GM21737 (cell line): ENCODE measurements around the gene RNF5.
"Not testable (repeated sequence)": the region's sequence is repeated elsewhere in the genome, so short reads cannot be mapped to it uniquely, and the experiment has no call there.

Experiments used
- ATAC-seq: cut with Tn5 transposase; IDR thresholded peaks from one replicate; pipeline ENCODE4 v1.9.1; 2021; ENCODE audit warnings: mild to moderate bottlenecking, moderate library complexity; ENCODE audit not compliant: unreplicated experiment

Gene RNF5

GRCh38 chr6:32203426-32204267 is 25.4 kb downstream of the RNF5 start:
- ATAC-seq, result no peak

- ATAC-seq, result no peak
Observed at GRCh38 chr6:32204268-32204715, 26.1 kb downstream of the RNF5 start.

GRCh38 chr6:32208996-32209395 is 30.8 kb downstream of the RNF5 start:
- ATAC-seq, result no peak

- ATAC-seq, result no peak
Observed at GRCh38 chr6:32210191-32210601, 32.0 kb downstream of the RNF5 start.

- ATAC-seq, result not testable (repeated sequence)
Observed at GRCh38 chr6:32211432-32211831, 33.2 kb downstream of the RNF5 start.

- ATAC-seq, result no peak
Observed at GRCh38 chr6:32212076-32212760, 34.0 kb downstream of the RNF5 start.

GRCh38 chr6:32213649-32214048 is 35.4 kb downstream of the RNF5 start:
- ATAC-seq, result no peak

- no peak for ATAC-seq
Observed at GRCh38 chr6:32214126-32214525, 35.9 kb downstream of the RNF5 start.

GRCh38 chr6:32215617-32216016 is 37.4 kb downstream of the RNF5 start:
- ATAC-seq, result no peak

- no peak for ATAC-seq
Observed at GRCh38 chr6:32216285-32216684, 38.1 kb downstream of the RNF5 start.

GRCh38 chr6:32216998-32217397 is 38.8 kb downstream of the RNF5 start:
- ATAC-seq, result no peak

- no peak for ATAC-seq
Observed at GRCh38 chr6:32218167-32218566, 40.0 kb downstream of the RNF5 start.

GRCh38 chr6:32220021-32220420 is 41.8 kb downstream of the RNF5 start:
- ATAC-seq, result no peak

- no peak for ATAC-seq
Observed at GRCh38 chr6:32222333-32223230, 44.4 kb downstream of the RNF5 start.

GRCh38 chr6:32223258-32224235 is 45.3 kb downstream of the RNF5 start, which contains the start of gene NOTCH4:
Gene NOTCH4 (minus strand): TSS chr6:32224067. CDS start chr6:32223928, 139 bp downstream.
- no peak for ATAC-seq

GRCh38 chr6:32224696-32225095 is 46.5 kb downstream of the RNF5 start:
- ATAC-seq, result no peak

- no peak for ATAC-seq
Observed at GRCh38 chr6:32226434-32226833, 48.2 kb downstream of the RNF5 start.
